ENCODE results near the gene UGT1A10. TPM values are rescaled to one million over a fixed set of nuclear protein-coding genes. Genes with fewer than 3 reads are reported as not detected.

Gene UGT1A10
- total and polyA plus RNA-seq, 10 of the 15 experiments (the other 5 are each of a cell fraction or from before 2014, with no cell fraction given) = not detected

- H3K9me3 ChIP-seq (replicated peaks; ENCODE audit: control insufficient read depth, insufficient read depth, low read length) = no peaks in the 10 kb centered on the region
- no TSS peak for BruUV-seq (replicated peaks)
- no peak overlapping the region for H3K4me2 ChIP-seq (ENCODE audit: control insufficient read depth, insufficient read depth)
- H3K9ac ChIP-seq (ENCODE audit: control insufficient read depth, insufficient read depth, low read length) = no peak overlapping the region
- H3K79me2 ChIP-seq (ENCODE audit: control insufficient read depth, insufficient read depth, low read length) = no peaks in the 10 kb centered on the region
- DNase-seq (ENCODE audit: low read depth, low spot score) = no peak
- in situ Hi-C loops (cut with MboI) (no loop called here), intact Hi-C loops (cut with micrococcal nuclease; ENCODE audit: unreplicated experiment) (no loop called here)
- H3K4me3 ChIP-seq = no peak overlapping the region
- H3K27ac ChIP-seq (ENCODE audit: control insufficient read depth, insufficient read depth) = no peak overlapping the region
- no peaks in the 10 kb centered on the region for H3K4me1 ChIP-seq (ENCODE audit: control insufficient read depth, insufficient read depth, low read length)
- ChIA-PET RAD21 (ENCODE audit: unreplicated experiment) (no interaction called here), CTCF (interaction anchor here (0.5 kb wide), 1 partner anchor 24 kb away, joined by 3 read pairs; no protein-coding TSS in a partner anchor), POLR2A (no interaction called here), SMC1A (ENCODE audit: uncharacterized antibody, unreplicated experiment) (no interaction called here)
- no peaks in the 10 kb centered on the region for H4K20me1 ChIP-seq (ENCODE audit: control insufficient read depth, insufficient read depth)
- H3K27me3 ChIP-seq (replicated peaks in 1 of 2; ENCODE audit: control insufficient read depth in 2 of 2, insufficient read depth in 2 of 2, low read length in 1 of 2) = no peaks in the 10 kb centered on the region; a peak in 3 of 4 replicates
- no peak for FAIRE-seq
- H3K36me3 ChIP-seq (ENCODE audit: control insufficient read depth in 2 of 2, insufficient read depth in 2 of 2, low read length in 1 of 2) = no peaks in the 10 kb centered on the region
- no peak overlapping the region for H2AFZ ChIP-seq (ENCODE audit: control insufficient read depth, low read depth, low read length)
- 8% methylated on average over 17 of the region's 17 CpGs for WGBS (ENCODE audit: insufficient coverage, insufficient replicate concordance, low lambda C conversion rate, missing lambda C conversion rate)
- ATAC-seq = no peak
- TF ChIP-seq ZZZ3 (IDR thresholded peaks at IDR 0.05; ENCODE audit: control insufficient read depth, insufficient read length, low read depth) (no peak), ZNF687 (IDR thresholded peaks at IDR 0.05) (no peak), IKZF2 (IDR thresholded peaks at IDR 0.05) (no peak), ATF3 (IDR thresholded peaks at IDR 0.05; ENCODE audit: borderline replicate concordance, extremely low read depth, low read depth, low read length) (no peak), MEF2A (IDR thresholded peaks at IDR 0.05; ENCODE audit: insufficient read depth, low read depth, low read length) (no peak), IRF3 (IDR thresholded peaks at IDR 0.05) (no peak), BHLHE40 (IDR thresholded peaks at IDR 0.05; ENCODE audit: borderline replicate concordance in 1 of 2, low read depth in 2 of 2, low read length in 1 of 2) (no peak), NFXL1 (IDR thresholded peaks at IDR 0.05; ENCODE audit: borderline replicate concordance) (no peak), ZNF592 (IDR thresholded peaks at IDR 0.05) (no peak), ESRRA (IDR thresholded peaks at IDR 0.05; ENCODE audit: low read length) (no peak)
These were observed 182.7 kb downstream of the UGT1A10 start for GRCh38 chr2:233818639-233819621.

Data from GM12878 (cell line).